SKM-1 treated with dmso at 0.1 percent for 144 hours (cell line): Measurements from ENCODE around the gene ZIC4.

Source experiments
- DNase-seq: peaks from one replicate; lab custom pipeline; 2025; ENCODE audit not compliant: unreplicated experiment; lab: John Stamatoyannopoulos, UW

ZIC4 gene

GRCh38 chr3:147391781-147392624 lies 14.3 kb downstream of the ZIC4 start:
- DNase-seq: no peak

DNA sequence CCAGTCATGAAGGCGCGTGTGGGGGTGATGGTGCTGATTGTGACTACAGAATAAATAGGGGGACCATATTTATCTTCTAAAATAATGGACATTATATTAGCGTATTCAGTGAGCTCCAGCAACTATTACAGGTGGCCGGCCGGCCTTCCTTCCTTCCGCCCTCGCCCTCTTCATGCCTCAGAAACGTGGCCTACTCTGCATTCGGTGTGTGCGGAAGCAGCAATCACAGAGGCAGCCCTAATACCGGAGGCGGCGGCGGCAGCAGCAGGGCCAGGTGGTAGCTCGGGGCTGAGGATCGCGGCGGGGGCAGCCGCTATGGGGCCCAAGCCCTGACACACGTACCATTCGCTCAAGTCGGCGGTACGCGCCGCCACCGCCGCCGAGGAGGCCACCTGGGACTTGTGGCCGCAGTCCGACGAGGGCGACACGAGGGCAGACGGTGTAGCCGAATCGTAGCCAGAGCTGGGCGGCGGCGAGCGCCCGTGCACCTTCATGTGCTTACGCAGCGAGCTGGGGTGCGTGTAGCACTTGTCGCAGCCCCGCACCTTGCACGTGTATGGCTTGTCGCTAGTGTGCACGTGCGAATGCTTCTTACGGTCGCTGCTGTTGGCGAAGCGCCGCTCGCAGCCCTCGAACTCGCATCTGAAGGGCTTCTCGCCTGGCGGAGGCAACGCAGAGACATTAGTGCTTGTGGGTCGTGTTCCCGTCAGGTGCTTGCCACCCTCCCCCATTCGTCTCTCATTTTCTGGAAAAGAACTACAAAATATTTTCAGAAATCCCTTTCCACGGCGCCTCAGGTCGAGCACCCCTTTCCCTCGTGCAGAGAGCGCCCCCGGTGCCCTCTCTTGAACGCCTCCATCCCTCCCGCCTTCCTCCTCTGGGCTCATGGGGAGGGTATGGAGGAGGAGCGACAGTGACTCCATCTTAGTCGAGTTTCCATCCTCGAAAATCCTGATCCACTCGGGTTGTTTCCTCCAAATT lies 15.5 kb downstream of the ZIC4 start:
- no peak for DNase-seq

DNA sequence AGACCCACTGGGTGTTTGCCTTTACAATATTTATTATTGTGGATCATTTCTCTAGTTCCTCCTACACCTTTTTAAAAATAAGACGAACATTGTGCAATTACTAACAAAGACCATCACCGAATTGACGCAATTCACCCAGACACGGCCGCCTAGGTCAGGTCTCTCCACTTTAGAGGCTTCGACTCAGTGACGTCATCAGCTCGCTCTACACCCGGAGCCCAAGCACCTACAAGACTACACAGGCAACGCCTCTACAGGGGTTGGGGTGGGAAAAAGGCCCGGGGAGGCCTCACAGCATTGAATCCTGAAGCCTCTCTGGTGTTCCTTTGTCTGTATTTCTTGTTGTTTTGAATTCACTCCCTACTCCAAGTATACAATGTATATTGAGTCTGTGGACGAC lies 16.6 kb downstream of the ZIC4 start:
- DNase-seq: no peak

DNA sequence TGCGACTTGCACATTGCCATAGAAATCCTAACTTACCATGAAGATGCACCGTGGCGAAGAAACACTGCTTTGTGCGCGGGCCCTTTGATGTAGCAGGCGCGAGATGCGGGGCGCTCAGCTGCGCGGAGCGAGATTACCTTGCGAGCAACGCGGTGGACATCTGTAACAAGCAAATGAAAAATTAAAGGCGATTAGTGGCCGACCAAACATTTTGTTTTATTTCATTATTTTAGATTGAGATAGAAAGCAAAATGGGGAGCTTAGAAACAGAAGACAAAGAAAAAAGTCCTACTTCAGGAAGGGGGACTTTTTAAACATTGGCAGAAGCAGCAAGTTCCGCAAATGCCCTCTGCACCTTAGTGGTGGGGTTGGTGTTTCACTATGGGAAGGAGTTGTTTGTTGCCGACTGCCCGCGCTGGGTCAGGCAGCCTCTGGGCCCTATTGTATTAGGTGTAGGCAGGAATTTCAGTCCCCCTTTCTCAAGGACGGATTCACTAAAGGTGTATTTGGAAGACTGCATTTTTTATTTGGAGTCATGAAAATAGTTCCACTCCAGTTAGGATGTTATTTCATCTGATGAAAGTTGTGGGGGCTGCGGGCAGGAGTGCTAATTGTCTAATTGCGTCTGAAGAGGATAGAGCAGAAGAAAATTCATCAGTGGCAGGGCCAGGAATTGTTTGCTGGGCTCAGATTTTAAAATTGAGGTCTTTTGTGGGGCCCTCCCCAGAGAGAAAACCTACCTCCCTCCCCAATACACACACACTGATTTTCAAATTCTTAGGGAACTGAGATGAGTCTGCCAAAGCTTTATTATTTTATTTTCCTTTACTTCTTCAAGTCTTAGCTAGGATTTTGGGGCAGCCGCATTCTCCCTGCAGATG lies 17.4 kb downstream of the ZIC4 start:
- no peak for DNase-seq

DNA sequence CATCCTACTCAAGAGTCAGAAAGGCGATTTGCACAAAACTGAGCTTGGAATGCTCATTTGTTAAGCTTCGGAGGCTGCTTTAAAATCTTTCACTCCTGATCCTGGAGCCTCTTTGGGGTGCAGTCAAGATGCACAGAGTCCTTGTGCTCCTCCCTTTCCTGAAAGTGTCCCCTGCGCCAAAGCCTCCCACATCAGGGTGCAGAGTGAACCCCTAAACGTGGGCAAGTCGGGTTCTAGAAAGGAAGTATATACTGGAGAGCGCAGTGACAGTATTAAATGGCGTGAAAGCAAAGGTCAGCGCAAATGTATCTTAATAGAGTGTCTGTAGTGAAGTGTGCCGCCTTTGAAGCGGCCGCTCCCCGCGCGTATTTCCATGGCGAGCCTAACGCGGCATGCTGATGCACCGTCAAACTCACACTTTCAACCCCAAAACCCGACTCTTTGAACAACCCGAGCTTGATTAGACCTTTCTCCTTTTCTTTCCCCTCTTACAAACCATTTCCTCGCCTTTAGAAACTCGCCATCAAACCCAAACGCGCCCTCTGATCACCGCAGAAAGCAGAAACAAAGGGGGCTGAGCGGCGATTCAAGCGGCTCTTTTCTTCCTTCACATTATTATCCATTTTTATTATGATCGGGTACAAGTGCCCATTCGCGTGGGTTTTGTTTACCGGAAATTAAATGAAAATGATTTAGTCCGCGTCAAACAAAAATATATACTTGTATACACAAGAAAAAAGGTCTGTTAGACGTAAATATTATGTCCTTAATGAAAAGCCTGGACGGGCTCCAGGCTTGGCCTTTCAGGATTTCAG lies 18.3 kb downstream of the ZIC4 start:
- DNase-seq: no peak

DNA sequence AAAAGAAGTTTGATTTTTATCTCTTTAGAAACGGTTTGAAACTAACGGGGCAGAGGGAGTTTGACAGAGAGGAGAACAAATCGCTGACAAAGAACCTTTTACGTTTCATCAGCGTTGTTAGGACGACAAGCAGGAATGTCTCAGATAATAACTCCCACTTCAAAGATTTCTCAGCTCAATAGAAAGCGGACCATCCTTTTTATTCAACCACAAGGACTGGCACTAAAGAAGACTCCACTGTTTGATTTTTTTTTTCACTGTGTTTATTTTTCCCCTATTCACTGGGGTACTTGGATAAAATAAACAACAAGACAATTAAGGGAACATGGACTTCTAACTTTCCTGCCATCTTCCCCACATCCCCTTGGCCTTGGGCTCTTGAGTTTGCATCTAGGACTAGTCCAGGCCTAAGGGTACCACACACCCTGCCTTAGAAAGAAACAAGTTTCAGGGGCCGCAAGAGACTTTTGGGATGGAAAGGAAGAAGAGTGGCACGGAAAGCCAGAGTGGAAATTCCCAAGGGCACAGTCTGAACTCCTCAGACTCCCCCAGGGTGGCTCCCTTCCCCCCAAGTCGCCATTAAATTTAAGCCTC lies 19.0 kb downstream of the ZIC4 start:
- no peak for DNase-seq

DNA sequence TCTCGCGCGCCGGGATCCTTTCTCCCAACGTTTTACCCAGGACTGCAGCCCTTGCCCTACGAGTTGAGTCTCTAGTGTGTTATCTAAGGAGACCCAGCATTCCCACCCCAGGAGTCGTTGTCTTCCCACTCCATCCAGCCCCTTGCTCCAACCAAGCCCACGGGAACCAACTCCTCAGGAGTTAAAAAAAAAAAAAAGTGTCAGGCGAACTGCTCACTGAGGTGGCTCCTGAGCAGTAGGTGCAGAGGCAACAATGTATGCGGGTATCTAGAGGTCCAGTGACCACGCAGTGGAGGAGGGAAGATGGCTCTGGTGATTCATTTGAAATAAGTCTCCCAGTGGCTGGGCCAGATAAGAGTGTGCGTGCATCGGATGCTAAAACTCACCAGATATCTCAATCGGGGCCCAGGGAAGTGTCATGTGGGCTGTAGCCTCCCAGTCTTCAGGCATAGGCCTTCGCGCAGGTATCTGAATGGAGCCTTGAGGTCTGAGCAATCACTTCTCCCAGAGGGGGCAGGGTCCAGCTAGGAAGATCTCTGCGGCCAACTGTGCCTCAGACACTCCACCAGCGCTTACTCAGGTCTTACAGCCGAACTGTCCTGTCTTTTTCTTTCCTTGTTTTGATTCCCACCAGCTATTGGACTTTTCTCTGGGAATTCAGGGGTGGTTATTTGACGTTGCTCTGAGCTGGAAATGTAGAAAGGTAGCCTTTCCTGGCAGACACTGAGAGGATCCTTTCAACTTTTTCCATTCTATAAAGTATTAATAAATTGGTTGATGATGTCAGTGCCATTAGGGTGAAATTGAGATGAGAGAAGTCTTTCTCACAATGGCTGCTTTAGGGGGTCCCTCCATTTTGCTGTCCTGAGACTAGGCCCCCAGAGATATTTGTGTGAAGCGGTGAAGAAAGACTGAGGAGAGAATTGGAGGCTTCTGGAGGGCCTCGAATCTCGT lies 21.0 kb downstream of the ZIC4 start:
- DNase-seq: no peak

GRCh38 chr3:147384210-147385058 lies 21.9 kb downstream of the ZIC4 start:
- no peak for DNase-seq

- no peak for DNase-seq
Observed at GRCh38 chr3:147383617-147384016, 22.7 kb downstream of the ZIC4 start.

DNA sequence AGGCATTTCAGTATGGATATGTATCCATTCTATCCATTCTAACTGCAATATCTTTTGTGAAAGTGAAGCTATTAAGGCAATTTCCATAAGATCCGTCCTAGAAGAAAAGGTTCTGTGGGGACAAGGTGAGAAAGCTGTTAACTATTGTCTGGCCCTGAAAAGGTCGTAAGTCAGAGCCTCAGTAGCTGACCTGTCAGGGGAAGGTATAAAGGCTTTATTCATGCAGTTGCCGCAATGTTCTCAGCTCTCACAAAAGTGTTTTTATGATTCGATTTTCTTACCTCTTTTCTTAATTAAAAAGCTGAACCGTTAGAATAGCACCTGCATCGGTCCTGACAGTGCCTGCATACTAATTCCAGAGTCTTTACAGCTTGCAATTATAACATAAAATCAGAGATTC lies 24.7 kb downstream of the ZIC4 start:
- no peak for DNase-seq

DNA sequence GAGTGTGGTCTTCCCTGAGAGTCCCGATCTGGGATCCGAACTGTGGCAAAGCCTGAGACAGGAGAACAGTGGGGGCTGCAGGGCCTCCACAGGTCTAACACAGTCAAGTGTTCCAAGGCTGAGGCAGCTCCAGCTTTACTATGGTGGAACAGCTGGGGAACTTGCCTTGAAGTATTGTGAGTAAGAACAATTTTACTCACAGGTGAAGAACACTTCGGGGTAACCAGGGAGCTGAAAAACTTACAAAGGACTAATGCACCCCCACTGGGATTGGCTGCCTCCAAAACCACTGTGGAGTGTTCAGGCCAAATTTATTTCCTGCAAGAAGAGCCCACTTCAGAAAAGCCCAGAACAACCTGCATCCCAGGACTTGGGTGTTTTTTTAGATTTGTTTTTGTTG lies 25.4 kb downstream of the ZIC4 start:
- no peak for DNase-seq

- DNase-seq: no peak
Observed at GRCh38 chr3:147380387-147380951, 25.9 kb downstream of the ZIC4 start.

- DNase-seq: no peak
Observed at GRCh38 chr3:147379651-147380050, 26.7 kb downstream of the ZIC4 start.

GRCh38 chr3:147377412-147378367 lies 28.7 kb downstream of the ZIC4 start:
- no peak for DNase-seq

DNA sequence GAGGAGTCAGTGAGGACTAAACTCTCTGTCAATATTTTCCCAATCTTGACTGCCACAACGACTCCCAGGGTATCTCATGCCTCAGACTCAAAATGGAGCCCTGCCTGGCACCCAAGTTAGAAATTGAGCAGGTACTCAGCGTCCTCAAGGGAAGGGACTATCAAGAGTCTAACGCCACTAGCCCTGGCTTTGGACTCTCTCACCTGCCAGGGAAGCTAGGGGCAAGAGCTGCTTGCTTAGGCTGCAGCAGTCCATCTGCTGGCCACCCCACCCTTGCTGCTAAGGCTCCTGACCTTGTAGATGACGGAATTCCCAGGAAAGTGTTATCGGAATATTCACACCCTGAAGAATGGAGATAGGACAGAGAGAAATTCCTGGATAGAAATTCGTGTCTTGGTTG lies 33.0 kb downstream of the ZIC4 start:
- no peak for DNase-seq

DNA sequence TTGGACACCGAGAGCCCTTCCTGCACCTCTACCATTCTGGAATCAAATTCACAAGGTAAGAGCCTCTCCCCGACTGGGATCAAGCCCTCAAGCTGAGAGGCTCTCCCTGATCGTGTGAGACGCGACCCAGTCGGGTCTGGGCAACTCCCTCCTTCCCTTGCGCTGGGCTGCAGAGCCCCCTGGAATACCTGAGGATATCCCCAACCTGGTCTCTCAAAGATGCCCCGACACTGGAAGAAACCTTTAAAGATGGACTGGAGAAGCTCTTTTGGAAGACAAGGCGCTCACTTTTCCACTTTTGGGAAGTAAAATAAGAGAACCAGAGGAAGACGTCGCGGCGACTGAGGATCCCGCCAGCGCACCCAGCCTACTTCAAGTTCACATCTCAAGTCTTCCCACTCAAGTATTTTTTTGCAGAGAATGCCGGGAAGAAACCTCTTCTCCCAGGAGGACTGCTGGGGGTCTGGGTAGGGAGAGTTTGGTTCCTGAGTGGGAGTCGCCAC lies 33.8 kb downstream of the ZIC4 start:
- no peak for DNase-seq
